Measurements from ENCODE around the gene AIFM2. TPM values are rescaled to one million over a fixed set of nuclear protein-coding genes. Genes with fewer than 3 reads are reported as not detected.

AIFM2 gene
- total and polyA plus RNA-seq, 7 donors = 8.7 to 40.5 (median 10.6) TPM

DNA sequence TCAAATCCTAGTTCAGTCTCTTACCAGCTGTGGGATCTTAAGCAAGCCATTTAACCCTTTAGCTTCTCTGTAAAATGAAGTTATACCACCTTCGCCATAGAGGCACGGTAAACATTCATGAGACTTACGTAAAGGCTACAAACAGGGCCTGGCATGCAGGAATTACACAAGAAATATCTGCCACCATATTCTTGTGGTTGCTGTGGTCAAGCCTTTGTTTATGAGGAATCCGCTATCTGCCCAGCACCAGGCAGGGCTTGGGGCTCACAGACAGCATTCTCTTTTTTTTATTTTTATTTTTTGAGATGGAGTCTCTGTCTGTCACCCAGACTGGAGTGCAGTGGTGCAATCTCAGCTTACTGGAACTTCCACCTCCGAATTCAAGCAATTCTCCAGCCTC, 9.9 kb downstream of the AIFM2 start:
- 92 to 98% (median 95%) methylated on average over 5 of the region's 5 CpGs for WGBS, 3 donors
- intact Hi-C loops (cut with DNase I) = no loop called here
- Histone ChIP-seq H3K4me1 (peaks cover 7% of the 10 kb centered on the region), H3K36me3 (ENCODE audit: insufficient read depth in 1 of 2, low read depth in 1 of 2) (peaks cover 2 to 53% of the 10 kb centered on the region in 2 donors), H3K4me3 (no peak overlapping the region), H3K9me3 (no peaks in the 10 kb centered on the region), H3K27ac (no peak overlapping the region), H3K27me3 (ENCODE audit: insufficient read depth in 3 of 3, low read length in 2 of 3) (no peaks in the 10 kb centered on the region)
- ATAC-seq = no peak
- no peak for DNase-seq
- TF ChIP-seq, protein P1, sequence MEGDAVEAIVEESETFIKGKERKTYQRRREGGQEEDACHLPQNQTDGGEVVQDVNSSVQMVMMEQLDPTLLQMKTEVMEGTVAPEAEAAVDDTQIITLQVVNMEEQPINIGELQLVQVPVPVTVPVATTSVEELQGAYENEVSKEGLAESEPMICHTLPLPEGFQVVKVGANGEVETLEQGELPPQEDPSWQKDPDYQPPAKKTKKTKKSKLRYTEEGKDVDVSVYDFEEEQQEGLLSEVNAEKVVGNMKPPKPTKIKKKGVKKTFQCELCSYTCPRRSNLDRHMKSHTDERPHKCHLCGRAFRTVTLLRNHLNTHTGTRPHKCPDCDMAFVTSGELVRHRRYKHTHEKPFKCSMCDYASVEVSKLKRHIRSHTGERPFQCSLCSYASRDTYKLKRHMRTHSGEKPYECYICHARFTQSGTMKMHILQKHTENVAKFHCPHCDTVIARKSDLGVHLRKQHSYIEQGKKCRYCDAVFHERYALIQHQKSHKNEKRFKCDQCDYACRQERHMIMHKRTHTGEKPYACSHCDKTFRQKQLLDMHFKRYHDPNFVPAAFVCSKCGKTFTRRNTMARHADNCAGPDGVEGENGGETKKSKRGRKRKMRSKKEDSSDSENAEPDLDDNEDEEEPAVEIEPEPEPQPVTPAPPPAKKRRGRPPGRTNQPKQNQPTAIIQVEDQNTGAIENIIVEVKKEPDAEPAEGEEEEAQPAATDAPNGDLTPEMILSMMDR (IDR thresholded peaks at IDR 0.05) = no peak

DNA sequence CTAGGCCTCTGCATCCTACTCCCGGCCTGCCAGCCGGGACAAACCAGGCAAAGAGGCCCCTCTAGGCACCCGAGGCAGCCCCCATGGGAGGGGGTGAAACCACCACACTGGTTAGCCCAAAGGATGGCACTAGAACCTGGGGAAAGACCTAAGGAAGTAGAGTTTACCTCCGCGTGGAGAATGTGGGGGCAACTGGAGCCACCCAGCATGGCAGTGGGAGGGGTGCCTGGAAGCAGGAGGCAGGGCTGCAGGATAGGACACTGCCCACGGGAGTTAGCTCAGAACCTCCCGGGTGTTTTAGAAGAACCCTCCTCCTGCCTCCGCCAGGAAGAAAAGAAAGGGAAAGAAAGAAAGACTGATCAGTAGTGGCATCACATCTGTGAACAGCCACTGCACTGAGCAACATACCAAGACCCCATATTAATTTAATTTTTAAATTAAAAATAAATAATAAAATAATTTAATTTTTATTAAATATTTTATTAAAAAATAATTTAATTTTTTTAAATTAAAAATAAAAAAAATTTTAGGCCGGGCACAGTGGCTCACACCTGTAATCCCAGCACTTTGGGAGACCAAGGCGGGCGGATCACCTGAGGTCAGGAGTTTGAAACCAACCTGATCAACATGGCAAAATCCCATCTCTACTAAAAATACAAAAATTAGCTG, 11.2 kb downstream of the AIFM2 start:
- TF ChIP-seq, protein P1 (IDR thresholded peaks at IDR 0.05) = no peak
- H3K27ac ChIP-seq = no peak overlapping the region
- H3K9me3 ChIP-seq = no peaks in the 10 kb centered on the region
- no peak for DNase-seq
- WGBS, 3 donors = 92 to 96% (median 95%) methylated on average over 11 of the region's 11 CpGs
- no peak for ATAC-seq
- intact Hi-C loops (cut with DNase I) = no loop called here
- no peaks in the 10 kb centered on the region for H3K27me3 ChIP-seq (ENCODE audit: insufficient read depth in 3 of 3, low read length in 2 of 3)
- no peak overlapping the region for H3K4me3 ChIP-seq
- peaks cover 2 to 65% of the 10 kb centered on the region in 2 donors for H3K36me3 ChIP-seq (ENCODE audit: insufficient read depth in 1 of 2, low read depth in 1 of 2)
- peaks cover 7% of the 10 kb centered on the region for H3K4me1 ChIP-seq

DNA sequence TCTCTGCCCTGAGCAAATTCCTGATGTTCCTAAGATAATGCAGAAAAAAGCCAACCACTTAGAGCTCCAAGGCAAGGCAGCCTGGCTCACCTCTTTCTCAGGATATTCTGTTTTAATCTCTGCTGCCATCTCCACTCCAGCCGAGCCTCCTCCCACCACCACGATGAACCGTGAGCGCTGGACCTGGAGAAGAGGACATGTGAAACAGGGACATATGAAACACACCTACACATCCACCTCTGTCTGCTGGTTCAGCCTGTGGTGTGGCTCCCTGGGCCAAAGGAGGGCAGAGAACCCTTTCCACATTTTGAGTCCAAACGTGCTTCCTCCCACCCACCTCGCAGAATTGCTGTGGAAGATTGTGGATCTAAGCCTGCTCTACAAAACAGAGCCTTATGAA, 12.2 kb downstream of the AIFM2 start:
- Histone ChIP-seq H3K4me3 (no peak overlapping the region), H3K4me1 (peaks cover 7% of the 10 kb centered on the region), H3K27me3 (ENCODE audit: insufficient read depth in 3 of 3, low read length in 2 of 3) (no peaks in the 10 kb centered on the region), H3K27ac (no peak overlapping the region), H3K9me3 (no peaks in the 10 kb centered on the region), H3K36me3 (ENCODE audit: insufficient read depth in 1 of 2, low read depth in 1 of 2) (peaks cover 2 to 68% of the 10 kb centered on the region in 2 donors)
- DNase-seq = no peak
- no peak for ATAC-seq
- intact Hi-C loops (cut with DNase I) = no loop called here
- TF ChIP-seq, protein P1 (IDR thresholded peaks at IDR 0.05) = no peak
- 93 to 95% (median 95%) methylated on average over 6 of the region's 6 CpGs for WGBS, 3 donors

DNA sequence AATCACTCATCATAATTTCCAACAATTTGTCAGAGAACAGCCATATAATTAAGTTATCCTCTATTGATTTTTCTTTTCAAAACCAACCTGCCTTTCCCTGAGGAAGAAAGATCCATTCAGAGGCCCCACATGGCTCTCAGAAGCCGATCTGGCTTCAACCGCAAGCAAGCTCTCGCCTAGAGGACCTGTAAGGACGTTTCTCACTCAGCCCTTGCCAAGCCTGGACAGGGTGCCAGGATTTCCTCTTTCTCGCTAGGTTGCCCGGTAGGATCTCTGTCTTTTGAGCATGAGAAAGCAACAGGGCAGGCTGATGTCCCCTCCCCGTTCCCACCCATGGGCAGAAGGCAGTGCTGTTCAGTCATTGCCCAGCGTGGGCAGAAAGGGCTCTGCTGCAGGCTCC, 13.0 kb downstream of the AIFM2 start:
- Histone ChIP-seq H3K27ac (no peak overlapping the region), H3K27me3 (ENCODE audit: insufficient read depth in 3 of 3, low read length in 2 of 3) (no peaks in the 10 kb centered on the region), H3K9me3 (no peaks in the 10 kb centered on the region), H3K4me1 (peaks cover 7% of the 10 kb centered on the region), H3K36me3 (ENCODE audit: insufficient read depth in 1 of 2, low read depth in 1 of 2) (peaks cover 2 to 76% of the 10 kb centered on the region in 2 donors), H3K4me3 (no peak overlapping the region)
- ATAC-seq (peak in 3 of 4 donors; percentile 29 to 52 (median 51)), DNase-seq (no peak)
- 38 to 51% (median 40%) methylated on average over 8 of the region's 8 CpGs for WGBS, 3 donors
- TF ChIP-seq, protein P1 (IDR thresholded peaks at IDR 0.05) = no peak
- intact Hi-C loops (cut with DNase I) = no loop called here

DNA sequence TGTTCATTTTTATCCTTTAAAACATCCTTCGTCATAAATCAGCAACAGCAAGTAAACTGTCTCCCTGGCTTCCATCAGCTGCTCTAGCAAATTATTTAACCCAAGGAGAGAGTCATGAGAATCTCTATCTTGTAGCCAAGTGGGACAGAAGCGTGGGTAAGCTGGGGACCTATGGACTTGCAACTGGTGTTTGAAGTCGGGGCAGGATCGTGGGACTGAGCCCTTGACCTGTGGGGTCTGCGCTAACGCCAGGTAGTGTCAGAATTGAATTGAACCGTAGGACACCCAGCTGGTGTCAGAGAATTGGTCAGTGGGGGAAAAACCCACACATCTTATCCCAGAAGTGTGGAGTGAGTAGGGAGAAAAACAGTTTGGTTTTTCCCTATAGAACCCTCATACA, 13.4 kb downstream of the AIFM2 start:
- H3K4me3 ChIP-seq = no peak overlapping the region
- H3K36me3 ChIP-seq (ENCODE audit: insufficient read depth in 1 of 2, low read depth in 1 of 2) = peaks cover 2 to 81% of the 10 kb centered on the region in 2 donors
- H3K27ac ChIP-seq = no peak overlapping the region
- peaks cover 7% of the 10 kb centered on the region for H3K4me1 ChIP-seq
- ATAC-seq = no peak
- TF ChIP-seq, protein P1 (IDR thresholded peaks at IDR 0.05) = no peak
- H3K27me3 ChIP-seq (ENCODE audit: insufficient read depth in 3 of 3, low read length in 2 of 3) = no peaks in the 10 kb centered on the region
- WGBS, 3 donors = 89 to 92% (median 91%) methylated on average over 7 of the region's 7 CpGs
- no peak for DNase-seq
- intact Hi-C loops (cut with DNase I) = no loop called here
- no peaks in the 10 kb centered on the region for H3K9me3 ChIP-seq

Measured in psoas muscle (tissue), 8 donors.